ENCODE data around the gene CNOT11. TPM values are rescaled to one million over a fixed set of nuclear protein-coding genes. Genes with fewer than 3 reads are reported as not detected.
A peak's percentile ranks its signal among the peaks of the same experiment; 100 is the strongest.
"Not testable (repeated sequence)": the region's sequence is repeated elsewhere in the genome, so short reads cannot be mapped to it uniquely, and the experiment has no call there.

The CNOT11 gene
- total RNA-seq, 1 experiment from 2014 or later = 60.6 TPM

DNA sequence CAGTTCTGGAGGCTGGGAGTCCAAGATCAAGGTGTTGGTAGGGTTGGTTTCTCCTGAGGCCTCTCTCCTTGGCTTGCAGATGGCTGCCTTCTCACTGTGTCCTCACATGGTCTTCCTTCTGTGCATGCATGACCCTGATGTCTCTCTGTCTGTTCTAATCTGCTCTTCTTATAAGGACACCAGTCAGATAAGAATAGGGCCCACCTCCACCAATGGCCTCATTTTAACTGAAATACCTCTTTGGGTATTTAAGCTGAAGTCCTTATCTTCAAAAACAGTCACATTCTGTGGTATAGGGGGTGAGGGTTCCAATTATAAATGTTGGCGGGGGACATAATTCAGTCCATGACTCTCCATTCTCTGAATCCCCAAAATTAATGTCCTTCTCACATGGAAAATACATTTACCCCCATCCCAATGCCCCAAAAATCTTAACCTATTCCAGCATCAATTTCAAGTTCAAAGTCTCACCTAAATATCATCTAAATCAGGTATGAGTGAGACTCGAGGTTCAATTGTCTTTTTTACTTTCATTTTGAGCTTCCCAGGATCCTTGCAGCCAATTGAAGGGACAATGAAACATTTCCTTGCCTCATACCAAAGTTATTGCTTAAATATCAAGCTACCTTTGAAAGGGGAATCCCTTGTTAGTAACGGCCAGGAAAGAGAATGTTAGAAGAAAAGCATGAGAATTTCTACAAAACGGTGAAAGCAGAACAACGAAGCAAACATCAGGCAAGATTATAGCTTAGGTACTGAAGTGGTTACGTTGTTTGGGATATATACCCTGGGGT, 20.6 kb upstream of the CNOT11 start:
- 0 out of 2 replicates have a peak, but pooled peaks cover 6% of the 10 kb centered on the region for H3K4me1 ChIP-seq (replicated peaks; ENCODE audit: insufficient read depth)
- H3K27me3 ChIP-seq (ENCODE audit: insufficient read depth, low read depth) = no peaks in the 10 kb centered on the region
- H3K4me3 ChIP-seq = no peak overlapping the region
- TF ChIP-seq, protein P1, sequence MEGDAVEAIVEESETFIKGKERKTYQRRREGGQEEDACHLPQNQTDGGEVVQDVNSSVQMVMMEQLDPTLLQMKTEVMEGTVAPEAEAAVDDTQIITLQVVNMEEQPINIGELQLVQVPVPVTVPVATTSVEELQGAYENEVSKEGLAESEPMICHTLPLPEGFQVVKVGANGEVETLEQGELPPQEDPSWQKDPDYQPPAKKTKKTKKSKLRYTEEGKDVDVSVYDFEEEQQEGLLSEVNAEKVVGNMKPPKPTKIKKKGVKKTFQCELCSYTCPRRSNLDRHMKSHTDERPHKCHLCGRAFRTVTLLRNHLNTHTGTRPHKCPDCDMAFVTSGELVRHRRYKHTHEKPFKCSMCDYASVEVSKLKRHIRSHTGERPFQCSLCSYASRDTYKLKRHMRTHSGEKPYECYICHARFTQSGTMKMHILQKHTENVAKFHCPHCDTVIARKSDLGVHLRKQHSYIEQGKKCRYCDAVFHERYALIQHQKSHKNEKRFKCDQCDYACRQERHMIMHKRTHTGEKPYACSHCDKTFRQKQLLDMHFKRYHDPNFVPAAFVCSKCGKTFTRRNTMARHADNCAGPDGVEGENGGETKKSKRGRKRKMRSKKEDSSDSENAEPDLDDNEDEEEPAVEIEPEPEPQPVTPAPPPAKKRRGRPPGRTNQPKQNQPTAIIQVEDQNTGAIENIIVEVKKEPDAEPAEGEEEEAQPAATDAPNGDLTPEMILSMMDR (conservative IDR thresholded peaks at IDR 0.05) = no peak
- TF ChIP-seq EZH2 (IDR thresholded peaks at IDR 0.05; ENCODE audit: low read depth) = no peak
- intact Hi-C loops (cut with micrococcal nuclease; ENCODE audit: unreplicated experiment) = no loop called here
- no peaks in the 10 kb centered on the region; the same call in 1 of the 2 replicates for H3K9me3 ChIP-seq (ENCODE audit: insufficient read depth, low read depth)
- H3K79me2 ChIP-seq (ENCODE audit: low read depth) = no peaks in the 10 kb centered on the region
- peak overlapping the region; percentile 33; the same call in 1 of the 2 replicates for H3K4me2 ChIP-seq
- ChIA-PET CTCF (interaction anchor here (0.6 to 0.7 kb wide), 2 partner anchors 34 to 629 kb away, joined by 3 to 10 read pairs; no protein-coding TSS in a partner anchor), POLR2A (ENCODE audit: unreplicated experiment) (no interaction called here)
- no TSS peak for BruUV-seq (replicated peaks)
- H3F3A ChIP-seq (ENCODE audit: insufficient read depth, low read depth) = no peaks in the 10 kb centered on the region
- no peak for DNase-seq
- H2AFZ ChIP-seq = no peak overlapping the region
- H4K20me1 ChIP-seq (ENCODE audit: insufficient read depth) = no peaks in the 10 kb centered on the region
- no peaks in the 10 kb centered on the region; the same call in 1 of the 2 replicates for H3K36me3 ChIP-seq (ENCODE audit: low read depth)
- no peak overlapping the region for H3K27ac ChIP-seq
- no peaks in the 10 kb centered on the region for H3K9me2 ChIP-seq (ENCODE audit: insufficient read depth)

DNA sequence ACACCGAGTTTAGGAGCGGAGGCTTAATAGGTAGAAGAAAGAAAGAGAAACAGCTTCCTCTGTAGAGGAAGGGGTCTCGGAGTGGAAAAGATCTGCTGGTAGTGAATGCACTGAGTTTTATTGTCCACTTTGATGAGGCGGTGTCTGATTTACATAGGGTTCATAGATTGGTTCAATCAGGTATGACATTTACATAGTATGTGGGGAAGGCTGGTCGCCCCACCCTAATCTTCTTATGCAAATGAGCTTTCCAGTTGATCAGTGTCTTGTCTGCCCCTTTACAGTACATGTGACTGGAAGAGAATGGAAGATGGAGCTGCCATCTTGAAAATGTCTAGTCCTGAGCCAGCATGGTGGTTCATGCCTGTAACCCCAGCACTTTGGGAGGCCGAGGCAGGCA, 19.9 kb upstream of the CNOT11 start:
- CTCF ChIA-PET = interaction anchor here (0.7 kb wide), 1 partner anchor 630 kb away, joined by 3 read pairs; no protein-coding TSS in a partner anchor
- no peaks in the 10 kb centered on the region for H3K9me2 ChIP-seq (ENCODE audit: insufficient read depth)

DNA sequence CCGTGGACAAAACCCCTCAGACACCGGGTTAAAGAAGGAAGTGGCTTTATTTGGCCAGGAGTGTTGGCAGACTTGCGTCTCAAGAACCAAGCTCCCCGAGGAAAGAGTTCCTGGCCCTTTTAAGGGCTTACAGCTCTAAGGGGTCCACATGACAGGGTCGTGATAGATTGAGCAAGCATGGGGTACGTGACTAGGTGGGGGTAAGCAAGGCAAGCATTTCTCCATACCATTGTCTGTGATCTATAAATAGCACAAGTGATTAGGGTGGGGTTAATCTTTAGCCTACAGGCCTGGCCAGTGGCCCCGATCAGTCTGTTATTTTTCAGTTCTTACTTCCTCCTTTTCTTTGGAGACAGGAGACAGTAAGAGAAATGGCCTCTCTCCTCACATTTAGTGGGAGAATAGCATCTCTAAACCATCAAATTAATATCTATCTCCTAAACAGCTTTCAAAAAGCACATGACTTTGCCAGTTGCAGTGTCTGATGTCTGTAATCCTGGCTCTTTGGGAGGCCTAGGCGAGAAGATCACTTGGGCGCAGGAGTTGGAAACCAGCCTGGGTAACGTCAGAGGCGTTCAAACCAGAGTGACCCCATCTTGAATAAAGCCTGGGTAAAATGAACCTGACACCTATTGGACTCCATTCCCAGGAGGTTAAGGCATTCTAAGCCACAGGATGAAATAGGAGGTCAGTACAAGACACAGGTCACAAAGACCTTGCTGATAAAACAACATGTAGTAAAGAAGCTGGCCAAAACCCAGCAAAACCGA, 18.3 kb upstream of the CNOT11 start:
- Histone ChIP-seq H2AFZ (no peak overlapping the region), H3K27me3 (ENCODE audit: insufficient read depth, low read depth) (no peaks in the 10 kb centered on the region), H3K79me2 (ENCODE audit: low read depth) (no peaks in the 10 kb centered on the region), H4K20me1 (ENCODE audit: insufficient read depth) (no peaks in the 10 kb centered on the region), H3K4me2 (no peak overlapping the region; the same call in 1 of the 2 replicates), H3F3A (ENCODE audit: insufficient read depth, low read depth) (no peaks in the 10 kb centered on the region), H3K4me3 (no peak overlapping the region), H3K4me1 (replicated peaks; ENCODE audit: insufficient read depth) (0 out of 2 replicates have a peak, but pooled peaks cover 6% of the 10 kb centered on the region), H3K36me3 (ENCODE audit: low read depth) (no peaks in the 10 kb centered on the region; the same call in 1 of the 2 replicates), H3K27ac (no peak overlapping the region), H3K9me3 (ENCODE audit: insufficient read depth, low read depth) (no peaks in the 10 kb centered on the region; the same call in 1 of the 2 replicates), H3K9me2 (ENCODE audit: insufficient read depth) (no peaks in the 10 kb centered on the region)
- CTCF ChIA-PET = no interaction called here
- intact Hi-C loops (cut with micrococcal nuclease; ENCODE audit: unreplicated experiment) = no loop called here
- POLR2A ChIA-PET (ENCODE audit: unreplicated experiment) = no interaction called here
- no TSS peak for BruUV-seq (replicated peaks)
- no peak for DNase-seq
- TF ChIP-seq, protein P1 (conservative IDR thresholded peaks at IDR 0.05) = no peak
- TF ChIP-seq EZH2 (IDR thresholded peaks at IDR 0.05; ENCODE audit: low read depth) = no peak

More for the DNA sequence above, 19.9 kb upstream of the CNOT11 start:
- Histone ChIP-seq H3K4me3 (no peak overlapping the region), H3K4me2 (no peak overlapping the region), H3K9me3 (ENCODE audit: insufficient read depth, low read depth) (no peaks in the 10 kb centered on the region; the same call in 1 of the 2 replicates), H2AFZ (no peak overlapping the region), H3K27me3 (ENCODE audit: insufficient read depth, low read depth) (no peaks in the 10 kb centered on the region), H3K36me3 (ENCODE audit: low read depth) (no peaks in the 10 kb centered on the region; the same call in 1 of the 2 replicates), H3F3A (ENCODE audit: insufficient read depth, low read depth) (no peaks in the 10 kb centered on the region), H3K79me2 (ENCODE audit: low read depth) (no peaks in the 10 kb centered on the region), H3K4me1 (replicated peaks; ENCODE audit: insufficient read depth) (0 out of 2 replicates have a peak, but pooled peaks cover 6% of the 10 kb centered on the region), H4K20me1 (ENCODE audit: insufficient read depth) (no peaks in the 10 kb centered on the region), H3K27ac (no peak overlapping the region)
- POLR2A ChIA-PET (ENCODE audit: unreplicated experiment) = no interaction called here
- no peak for DNase-seq
- BruUV-seq (replicated peaks) = no TSS peak
- intact Hi-C loops (cut with micrococcal nuclease; ENCODE audit: unreplicated experiment) = no loop called here
- TF ChIP-seq, protein P1 (conservative IDR thresholded peaks at IDR 0.05) = no peak
- no peak for TF ChIP-seq EZH2 (IDR thresholded peaks at IDR 0.05; ENCODE audit: low read depth)

DNA sequence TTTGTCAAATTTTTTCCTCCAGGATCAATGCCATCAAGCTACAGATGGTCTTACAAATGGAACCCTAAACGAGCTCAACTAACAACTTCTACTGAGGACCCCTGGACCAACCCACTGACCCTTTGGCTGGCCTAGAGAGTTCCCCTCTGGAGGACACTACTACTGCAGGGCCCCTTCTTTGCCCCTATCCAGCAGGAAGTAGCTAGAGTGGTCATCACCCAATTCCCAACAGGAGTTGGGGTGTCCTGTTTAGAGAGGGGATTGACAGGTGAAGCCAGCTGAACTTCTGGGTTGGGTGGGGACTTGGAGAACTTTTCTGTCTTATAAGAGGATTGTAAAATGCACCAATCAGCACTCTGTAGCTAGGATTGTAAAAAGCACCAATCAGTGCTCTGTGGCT, 16.7 kb upstream of the CNOT11 start:
- H3K27me3 ChIP-seq (ENCODE audit: insufficient read depth, low read depth); H3K27ac ChIP-seq; H3K4me2 ChIP-seq; POLR2A ChIA-PET (ENCODE audit: unreplicated experiment); BruUV-seq (replicated peaks); H4K20me1 ChIP-seq (ENCODE audit: insufficient read depth); H3K79me2 ChIP-seq (ENCODE audit: low read depth); H3K36me3 ChIP-seq (ENCODE audit: low read depth); H3K4me1 ChIP-seq (replicated peaks; ENCODE audit: insufficient read depth); CTCF ChIA-PET; H3K4me3 ChIP-seq; intact Hi-C loops (cut with micrococcal nuclease; ENCODE audit: unreplicated experiment); H3K9me3 ChIP-seq (ENCODE audit: insufficient read depth, low read depth); H3F3A ChIP-seq (ENCODE audit: insufficient read depth, low read depth); H2AFZ ChIP-seq; DNase-seq; H3K9me2 ChIP-seq (ENCODE audit: insufficient read depth): not testable (repeated sequence)

DNA sequence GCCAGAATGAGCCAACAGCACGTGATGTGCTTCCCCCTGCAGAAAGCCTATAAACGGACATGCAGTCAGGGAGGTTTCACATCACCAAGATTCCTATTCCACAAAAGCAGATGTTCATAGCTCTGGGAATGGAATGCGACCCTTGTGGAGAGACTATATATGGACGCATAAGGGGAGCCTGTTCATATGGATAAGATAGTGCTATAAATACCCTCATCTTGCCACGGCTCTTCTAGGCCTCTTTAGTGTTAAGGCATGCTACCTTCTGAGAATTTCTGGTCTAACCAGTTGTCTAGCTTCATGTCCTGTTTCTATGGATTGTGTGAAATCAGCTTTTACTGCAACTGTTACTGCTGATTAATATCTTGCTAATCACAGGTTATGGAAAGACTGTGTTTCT, 14.7 kb upstream of the CNOT11 start:
- intact Hi-C loops (cut with micrococcal nuclease; ENCODE audit: unreplicated experiment); H3K27ac ChIP-seq; CTCF ChIA-PET; DNase-seq; H3K9me2 ChIP-seq (ENCODE audit: insufficient read depth); H3K79me2 ChIP-seq (ENCODE audit: low read depth); H4K20me1 ChIP-seq (ENCODE audit: insufficient read depth); H2AFZ ChIP-seq; H3K4me1 ChIP-seq (replicated peaks; ENCODE audit: insufficient read depth); H3F3A ChIP-seq (ENCODE audit: insufficient read depth, low read depth); H3K4me3 ChIP-seq; H3K4me2 ChIP-seq; H3K9me3 ChIP-seq (ENCODE audit: insufficient read depth, low read depth); BruUV-seq (replicated peaks); H3K27me3 ChIP-seq (ENCODE audit: insufficient read depth, low read depth); H3K36me3 ChIP-seq (ENCODE audit: low read depth); POLR2A ChIA-PET (ENCODE audit: unreplicated experiment): not testable (repeated sequence)
